ENCODE data around the gene PARP6.

DNA sequence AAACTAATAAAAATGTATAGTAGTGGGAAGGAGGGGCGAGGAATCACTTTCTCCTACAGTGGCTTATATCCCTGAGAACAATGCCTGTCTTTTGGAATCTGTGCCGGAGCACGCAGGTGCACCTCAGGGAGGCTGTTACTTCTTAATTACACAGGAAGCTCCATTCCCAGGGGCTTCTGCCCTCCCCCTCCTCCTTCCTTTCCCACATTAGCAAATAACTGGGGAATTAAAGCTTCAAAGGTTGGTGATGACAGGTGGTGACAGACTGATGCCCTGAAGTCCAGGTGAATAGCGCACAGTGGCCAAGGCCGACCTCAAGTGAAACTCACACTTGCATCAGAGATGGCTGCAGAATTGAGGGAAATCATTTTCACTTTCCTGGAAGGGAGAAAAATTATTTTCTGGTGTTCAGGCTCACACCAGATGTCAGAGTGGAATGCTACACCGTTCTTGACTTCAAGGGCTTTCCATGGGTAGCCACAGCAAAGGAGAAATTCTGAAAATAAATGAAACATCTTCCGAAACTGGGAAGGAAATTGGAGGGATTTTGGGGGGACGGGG, 78.4 kb downstream of the PARP6 start:
- no peak for TF ChIP-seq CTCF (IDR thresholded peaks at IDR 0.05)
- TF ChIP-seq POLR2A (IDR thresholded peaks at IDR 0.05) = no peak
- TF ChIP-seq POLR2AphosphoS5 (IDR thresholded peaks at IDR 0.05) = no peak

Data from upper lobe of left lung (tissue), 4 donors.